ENCODE results near the gene AP2M1. TPM values are rescaled to one million over a fixed set of nuclear protein-coding genes. Genes with fewer than 3 reads are reported as not detected.

Gene AP2M1
- total and polyA plus RNA-seq, 2 of the 13 experiments (the other 11 are each of a cell fraction or from before 2014, with no cell fraction given) = 126 to 146 TPM

DNA sequence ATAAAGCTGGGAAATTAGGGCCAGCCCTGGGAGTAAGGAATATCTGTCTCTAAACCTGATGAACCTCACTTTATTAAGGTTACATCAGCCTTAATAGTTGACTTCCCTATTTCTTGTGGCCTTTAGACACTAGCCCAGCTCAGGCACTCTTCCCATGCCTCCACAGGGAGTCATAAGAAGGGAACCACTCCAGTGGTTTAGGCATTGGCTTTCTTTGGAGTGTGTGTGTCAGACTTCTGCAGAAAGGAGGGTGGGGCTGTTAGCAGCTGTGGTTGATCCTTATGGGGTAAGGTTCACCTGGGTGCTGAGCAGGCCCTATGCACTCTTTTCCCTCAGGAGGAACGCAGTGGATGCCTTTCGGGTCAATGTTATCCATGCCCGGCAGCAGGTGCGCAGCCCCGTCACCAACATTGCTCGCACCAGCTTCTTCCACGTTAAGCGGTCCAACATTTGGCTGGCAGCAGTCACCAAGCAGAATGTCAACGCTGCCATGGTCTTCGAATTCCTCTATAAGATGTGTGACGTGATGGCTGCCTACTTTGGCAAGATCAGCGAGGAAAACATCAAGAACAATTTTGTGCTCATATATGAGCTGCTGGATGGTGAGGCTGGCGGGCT lies 4.0 kb downstream of the AP2M1 start:
- CTCF ChIA-PET (ENCODE audit: low intra/inter-chr PET ratio, low total read pairs) = no interaction called here
- in situ Hi-C loops (cut with HindIII; ENCODE audit: extremely low pct_ligation_motif_present, low pct_unique_long_range_greater_than_20kb) (no loop called here), intact Hi-C loops (cut with micrococcal nuclease; ENCODE audit: unreplicated experiment) (no loop called here)
- Histone ChIP-seq H3K4me2 (ENCODE audit: low read depth, low read length) (no peak overlapping the region), H2AFZ (ENCODE audit: low read length) (no peak overlapping the region), H3K4me3 (replicated peaks in 1 of 3; ENCODE audit: insufficient read depth in 1 of 3, low read depth in 2 of 3, low read length in 3 of 3) (no peak overlapping the region), H3K27me3 (ENCODE audit: control insufficient read depth in 1 of 2, insufficient read depth in 2 of 2, low read length in 2 of 2) (no peaks in the 10 kb centered on the region; a peak in 1 of 5 replicates), H3K36me3 (replicated peaks in 1 of 2; ENCODE audit: control insufficient read depth in 1 of 2, insufficient read depth in 2 of 2, low read length in 2 of 2) (peaks cover 51 to 66% of the 10 kb centered on the region in 2 experiments), H3K9ac (ENCODE audit: insufficient read depth, low read depth, low read length) (no peak overlapping the region), H3K4me1 (ENCODE audit: insufficient read depth, low read length) (peaks cover 24% of the 10 kb centered on the region), H3K27ac (ENCODE audit: extremely low read length, insufficient read depth, low read length) (no peak overlapping the region), H3K9me3 (ENCODE audit: low read length) (no peaks in the 10 kb centered on the region), H3K79me2 (ENCODE audit: insufficient read depth, low read length) (peaks cover 22% of the 10 kb centered on the region), H4K20me1 (ENCODE audit: insufficient read depth, low read length) (no peaks in the 10 kb centered on the region; the same call in 1 of the 2 replicates)
- 97% methylated on average over 11 of the region's 13 CpGs for WGBS (ENCODE audit: low lambda C conversion rate)
- FAIRE-seq (no peak), ATAC-seq (no peak), DNase-seq (ENCODE audit: low spot score) (no peak)
- POLR2A ChIA-PET = no interaction called here
- TF ChIP-seq IKZF4 (CRISPR knock-in tag; IDR thresholded peaks at IDR 0.05; ENCODE audit: borderline replicate concordance, low read depth, not compliant biosample characterization) (no peak), ZNF468 (CRISPR knock-in tag; IDR thresholded peaks at IDR 0.05) (no peak), RFX5 (IDR thresholded peaks at IDR 0.05; ENCODE audit: low read depth, low read length) (no peak), MEF2D (CRISPR knock-in tag; IDR thresholded peaks at IDR 0.05) (no peak), ZNF567 (CRISPR knock-in tag; IDR thresholded peaks at IDR 0.05; ENCODE audit: borderline replicate concordance) (no peak), JUNB (CRISPR knock-in tag; IDR thresholded peaks at IDR 0.05; ENCODE audit: borderline replicate concordance) (no peak), TCF12 (IDR thresholded peaks at IDR 0.05) (no peak), TCF12 (CRISPR knock-in tag; IDR thresholded peaks at IDR 0.05) (no peak), ZMYM3 (CRISPR knock-in tag; IDR thresholded peaks at IDR 0.05) (no peak), U2AF1 (optimal IDR thresholded peaks at IDR 0.05; ENCODE audit: low read depth, low read length) (no peak), ZNF317 (CRISPR knock-in tag; IDR thresholded peaks at IDR 0.05) (no peak)
- TF ChIP-seq, protein P1, sequence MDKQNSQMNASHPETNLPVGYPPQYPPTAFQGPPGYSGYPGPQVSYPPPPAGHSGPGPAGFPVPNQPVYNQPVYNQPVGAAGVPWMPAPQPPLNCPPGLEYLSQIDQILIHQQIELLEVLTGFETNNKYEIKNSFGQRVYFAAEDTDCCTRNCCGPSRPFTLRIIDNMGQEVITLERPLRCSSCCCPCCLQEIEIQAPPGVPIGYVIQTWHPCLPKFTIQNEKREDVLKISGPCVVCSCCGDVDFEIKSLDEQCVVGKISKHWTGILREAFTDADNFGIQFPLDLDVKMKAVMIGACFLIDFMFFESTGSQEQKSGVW (CRISPR knock-in tag; IDR thresholded peaks at IDR 0.05; ENCODE audit: borderline replicate concordance) = no peak
- TF ChIP-seq, protein P2, sequence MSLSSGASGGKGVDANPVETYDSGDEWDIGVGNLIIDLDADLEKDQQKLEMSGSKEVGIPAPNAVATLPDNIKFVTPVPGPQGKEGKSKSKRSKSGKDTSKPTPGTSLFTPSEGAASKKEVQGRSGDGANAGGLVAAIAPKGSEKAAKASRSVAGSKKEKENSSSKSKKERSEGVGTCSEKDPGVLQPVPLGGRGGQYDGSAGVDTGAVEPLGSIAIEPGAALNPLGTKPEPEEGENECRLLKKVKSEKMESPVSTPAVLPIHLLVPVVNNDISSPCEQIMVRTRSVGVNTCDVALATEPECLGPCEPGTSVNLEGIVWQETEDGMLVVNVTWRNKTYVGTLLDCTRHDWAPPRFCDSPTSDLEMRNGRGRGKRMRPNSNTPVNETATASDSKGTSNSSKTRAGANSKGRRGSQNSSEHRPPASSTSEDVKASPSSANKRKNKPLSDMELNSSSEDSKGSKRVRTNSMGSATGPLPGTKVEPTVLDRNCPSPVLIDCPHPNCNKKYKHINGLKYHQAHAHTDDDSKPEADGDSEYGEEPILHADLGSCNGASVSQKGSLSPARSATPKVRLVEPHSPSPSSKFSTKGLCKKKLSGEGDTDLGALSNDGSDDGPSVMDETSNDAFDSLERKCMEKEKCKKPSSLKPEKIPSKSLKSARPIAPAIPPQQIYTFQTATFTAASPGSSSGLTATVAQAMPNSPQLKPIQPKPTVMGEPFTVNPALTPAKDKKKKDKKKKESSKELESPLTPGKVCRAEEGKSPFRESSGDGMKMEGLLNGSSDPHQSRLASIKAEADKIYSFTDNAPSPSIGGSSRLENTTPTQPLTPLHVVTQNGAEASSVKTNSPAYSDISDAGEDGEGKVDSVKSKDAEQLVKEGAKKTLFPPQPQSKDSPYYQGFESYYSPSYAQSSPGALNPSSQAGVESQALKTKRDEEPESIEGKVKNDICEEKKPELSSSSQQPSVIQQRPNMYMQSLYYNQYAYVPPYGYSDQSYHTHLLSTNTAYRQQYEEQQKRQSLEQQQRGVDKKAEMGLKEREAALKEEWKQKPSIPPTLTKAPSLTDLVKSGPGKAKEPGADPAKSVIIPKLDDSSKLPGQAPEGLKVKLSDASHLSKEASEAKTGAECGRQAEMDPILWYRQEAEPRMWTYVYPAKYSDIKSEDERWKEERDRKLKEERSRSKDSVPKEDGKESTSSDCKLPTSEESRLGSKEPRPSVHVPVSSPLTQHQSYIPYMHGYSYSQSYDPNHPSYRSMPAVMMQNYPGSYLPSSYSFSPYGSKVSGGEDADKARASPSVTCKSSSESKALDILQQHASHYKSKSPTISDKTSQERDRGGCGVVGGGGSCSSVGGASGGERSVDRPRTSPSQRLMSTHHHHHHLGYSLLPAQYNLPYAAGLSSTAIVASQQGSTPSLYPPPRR (CRISPR knock-in tag; IDR thresholded peaks at IDR 0.05; ENCODE audit: borderline replicate concordance) = no peak
- TF ChIP-seq, protein P3, sequence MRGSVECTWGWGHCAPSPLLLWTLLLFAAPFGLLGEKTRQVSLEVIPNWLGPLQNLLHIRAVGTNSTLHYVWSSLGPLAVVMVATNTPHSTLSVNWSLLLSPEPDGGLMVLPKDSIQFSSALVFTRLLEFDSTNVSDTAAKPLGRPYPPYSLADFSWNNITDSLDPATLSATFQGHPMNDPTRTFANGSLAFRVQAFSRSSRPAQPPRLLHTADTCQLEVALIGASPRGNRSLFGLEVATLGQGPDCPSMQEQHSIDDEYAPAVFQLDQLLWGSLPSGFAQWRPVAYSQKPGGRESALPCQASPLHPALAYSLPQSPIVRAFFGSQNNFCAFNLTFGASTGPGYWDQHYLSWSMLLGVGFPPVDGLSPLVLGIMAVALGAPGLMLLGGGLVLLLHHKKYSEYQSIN (CRISPR knock-in tag; IDR thresholded peaks at IDR 0.05; ENCODE audit: borderline replicate concordance) = no peak
- no TSS peak for BruUV-seq (replicated peaks)
